RWPE1 (cell line): ENCODE measurements around the gene OLR1.

Experiments
- CTCF ChIA-PET: fragments of 350-600 bp; sonication (Branson Sonifier 250); formaldehyde crosslinking; extraction: SDS; loops from one replicate; lab custom pipeline; 2021; lab: Yijun Ruan, JAX
- POLR2A ChIA-PET: fragments of 400-600 bp; formaldehyde crosslinking; extraction: SDS; loops from one replicate; lab custom pipeline; 2020; ENCODE audit warnings: antibody characterized with exemption; ENCODE audit not compliant: low non-redundant PET; lab: Yijun Ruan, JAX
- DNase-seq: peaks from one replicate; pipeline ENCODE4 v3.0.0; 2012; ENCODE audit warnings: low spot score
- H3K27ac ChIP-seq: fragments of 450-650 bp; 2 replicates; pipeline ENCODE4 v1.5.1; 2017
- CTCF ChIP-seq: fragments of 450-650 bp; conservative IDR thresholded peaks from 2 replicates; pipeline ENCODE4 v1.5.1; 2017; ENCODE audit warnings: low read depth, mild to moderate bottlenecking

OLR1 gene

GRCh38 chr12:10130042-10130441 lies 41.9 kb downstream of the OLR1 start, which contains the start of gene CLEC7A:
Gene CLEC7A (minus strand): TSS chr12:10130199. CDS start chr12:10130082, 117 bp downstream.
- H3K27ac ChIP-seq, result no peak within 1 kb of the TSS
- no peak for DNase-seq
- CTCF ChIA-PET, result no interaction called here
- POLR2A ChIA-PET, result no interaction called here
- TF ChIP-seq CTCF, result no peak

- TF ChIP-seq CTCF, result no peak
- no peak overlapping the region for H3K27ac ChIP-seq
- ChIA-PET POLR2A (no interaction called here), CTCF (interaction anchor here (0.7 kb wide), 1 partner anchor 24 kb away, joined by 5 read pairs; no protein-coding TSS in a partner anchor)
- no peak for DNase-seq
These were observed 43.2 kb downstream of the OLR1 start for GRCh38 chr12:10128687-10129086.

GRCh38 chr12:10126413-10126812 lies 45.5 kb downstream of the OLR1 start:
- no peak overlapping the region for H3K27ac ChIP-seq
- DNase-seq, result no peak
- no peak for TF ChIP-seq CTCF
- CTCF ChIA-PET, result no interaction called here
- POLR2A ChIA-PET, result no interaction called here

- no peak for DNase-seq
- TF ChIP-seq CTCF, result no peak
- ChIA-PET POLR2A (no interaction called here), CTCF (no interaction called here)
- H3K27ac ChIP-seq, result no peak overlapping the region
These were observed 49.2 kb downstream of the OLR1 start for GRCh38 chr12:10122689-10123088.

GRCh38 chr12:10121278-10121677 lies 50.7 kb downstream of the OLR1 start:
- no peak for DNase-seq
- ChIA-PET POLR2A (no interaction called here), CTCF (no interaction called here)
- no peak overlapping the region for H3K27ac ChIP-seq
- TF ChIP-seq CTCF, result no peak

GRCh38 chr12:10119066-10119465 lies 52.9 kb downstream of the OLR1 start:
- no peak for TF ChIP-seq CTCF
- ChIA-PET CTCF (no interaction called here), POLR2A (no interaction called here)

GRCh38 chr12:10115890-10116289 lies 56.0 kb downstream of the OLR1 start:
- no peak for TF ChIP-seq CTCF
- no peak overlapping the region for H3K27ac ChIP-seq
- DNase-seq, result no peak
- ChIA-PET CTCF (no interaction called here), POLR2A (no interaction called here)

More at GRCh38 chr12:10119066-10119465, 52.9 kb downstream of the OLR1 start:
- H3K27ac ChIP-seq, result no peak overlapping the region
- DNase-seq, result no peak
